GM12801 (cell line): ENCODE measurements around the gene SPRED3.

ENCODE experiments used
- TF ChIP-seq, protein P1 (sequence below): IDR thresholded peaks from one replicate; pipeline ENCODE4 v1.5.1; 2011; ENCODE audit warnings: control low read depth; ENCODE audit not compliant: insufficient read length; ENCODE audit errors: extremely low read depth

SPRED3 gene

GRCh38 chr19:38400361-38400760, 11.9 kb downstream of the SPRED3 start:
- TF ChIP-seq, protein P1, sequence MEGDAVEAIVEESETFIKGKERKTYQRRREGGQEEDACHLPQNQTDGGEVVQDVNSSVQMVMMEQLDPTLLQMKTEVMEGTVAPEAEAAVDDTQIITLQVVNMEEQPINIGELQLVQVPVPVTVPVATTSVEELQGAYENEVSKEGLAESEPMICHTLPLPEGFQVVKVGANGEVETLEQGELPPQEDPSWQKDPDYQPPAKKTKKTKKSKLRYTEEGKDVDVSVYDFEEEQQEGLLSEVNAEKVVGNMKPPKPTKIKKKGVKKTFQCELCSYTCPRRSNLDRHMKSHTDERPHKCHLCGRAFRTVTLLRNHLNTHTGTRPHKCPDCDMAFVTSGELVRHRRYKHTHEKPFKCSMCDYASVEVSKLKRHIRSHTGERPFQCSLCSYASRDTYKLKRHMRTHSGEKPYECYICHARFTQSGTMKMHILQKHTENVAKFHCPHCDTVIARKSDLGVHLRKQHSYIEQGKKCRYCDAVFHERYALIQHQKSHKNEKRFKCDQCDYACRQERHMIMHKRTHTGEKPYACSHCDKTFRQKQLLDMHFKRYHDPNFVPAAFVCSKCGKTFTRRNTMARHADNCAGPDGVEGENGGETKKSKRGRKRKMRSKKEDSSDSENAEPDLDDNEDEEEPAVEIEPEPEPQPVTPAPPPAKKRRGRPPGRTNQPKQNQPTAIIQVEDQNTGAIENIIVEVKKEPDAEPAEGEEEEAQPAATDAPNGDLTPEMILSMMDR, result no peak

- TF ChIP-seq, protein P1, result no peak
Observed at GRCh38 chr19:38401148-38401547, 12.7 kb downstream of the SPRED3 start.

DNA sequence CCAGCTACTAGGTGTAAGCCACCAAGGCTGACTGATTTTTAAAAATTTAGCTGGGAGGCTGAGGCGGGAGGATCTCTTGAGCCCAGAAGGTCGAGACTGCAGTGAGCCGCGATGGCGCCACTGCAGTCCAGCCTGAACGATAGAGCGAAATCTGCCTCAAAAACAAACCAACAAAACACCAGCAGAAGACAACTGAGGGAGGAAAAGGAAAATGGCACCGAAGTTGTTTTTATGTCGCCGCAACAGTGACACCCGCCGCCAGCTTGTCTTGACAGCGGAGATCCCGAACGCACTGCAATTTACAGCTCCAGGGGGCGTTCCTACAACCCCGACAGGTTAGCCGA, 14.1 kb downstream of the SPRED3 start:
- TF ChIP-seq, protein P1, result no peak

DNA sequence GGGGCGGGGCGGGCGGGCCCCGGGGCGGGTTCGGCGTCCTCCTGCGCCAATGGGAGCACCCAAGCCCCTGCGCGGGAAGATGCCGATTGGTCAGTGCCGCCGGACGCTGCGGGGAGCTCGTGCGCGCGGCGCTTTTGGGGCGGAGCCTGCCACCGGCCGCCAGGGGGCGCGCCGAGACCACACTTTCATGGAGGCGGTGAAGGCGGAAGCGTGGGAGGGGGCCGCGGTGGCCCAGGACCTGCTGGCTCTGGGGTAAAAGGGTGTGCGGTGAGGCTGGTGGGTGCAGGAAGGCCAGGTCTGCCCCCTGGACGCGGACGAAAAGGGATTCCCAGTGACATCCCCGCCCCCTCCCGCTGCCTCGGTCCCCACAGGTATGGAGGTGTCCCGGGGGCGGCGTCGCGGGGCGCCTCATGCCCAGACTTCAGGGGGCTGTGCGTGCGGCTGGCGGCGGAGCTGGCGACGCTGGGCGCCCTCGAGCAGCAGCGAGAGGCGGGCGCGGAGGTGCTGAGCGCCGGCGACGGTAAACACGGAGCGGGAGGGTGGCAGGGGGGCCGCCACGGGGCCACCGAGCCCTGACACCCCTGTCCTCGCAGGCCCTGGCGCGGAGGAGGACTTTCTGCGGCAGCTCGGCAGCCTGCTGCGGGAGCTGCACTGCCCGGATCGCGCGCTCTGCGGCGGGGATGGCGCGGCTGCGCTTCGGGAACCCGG, 14.6 kb downstream of the SPRED3 start, which contains the start of gene FAM98C:
FAM98C (plus strand) TSS at position 127 of the 708 bp plus-strand sequence; CDS start at position 188, 61 bp downstream.
- TF ChIP-seq, protein P1, result no peak

DNA sequence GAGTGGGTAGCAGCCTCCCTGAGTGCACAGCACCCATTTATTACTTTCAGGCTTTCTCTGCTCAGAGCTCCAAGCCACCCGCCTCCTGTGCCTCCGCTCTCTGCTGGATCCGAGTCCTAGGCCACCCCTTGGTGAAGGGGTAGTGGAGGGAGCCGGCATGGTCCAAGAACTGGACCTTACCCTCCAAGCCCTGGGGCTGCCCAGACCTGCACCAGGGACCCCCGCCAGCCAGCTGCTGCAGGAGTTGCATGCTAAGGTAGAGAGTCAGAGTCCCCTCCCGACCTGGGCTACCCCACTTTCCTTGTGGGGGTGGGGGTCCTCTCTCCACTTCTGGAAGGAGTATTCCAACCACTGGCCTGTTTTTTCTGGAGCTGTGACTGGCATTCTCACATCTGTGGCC, 16.4 kb downstream of the SPRED3 start:
- TF ChIP-seq, protein P1, result no peak

DNA sequence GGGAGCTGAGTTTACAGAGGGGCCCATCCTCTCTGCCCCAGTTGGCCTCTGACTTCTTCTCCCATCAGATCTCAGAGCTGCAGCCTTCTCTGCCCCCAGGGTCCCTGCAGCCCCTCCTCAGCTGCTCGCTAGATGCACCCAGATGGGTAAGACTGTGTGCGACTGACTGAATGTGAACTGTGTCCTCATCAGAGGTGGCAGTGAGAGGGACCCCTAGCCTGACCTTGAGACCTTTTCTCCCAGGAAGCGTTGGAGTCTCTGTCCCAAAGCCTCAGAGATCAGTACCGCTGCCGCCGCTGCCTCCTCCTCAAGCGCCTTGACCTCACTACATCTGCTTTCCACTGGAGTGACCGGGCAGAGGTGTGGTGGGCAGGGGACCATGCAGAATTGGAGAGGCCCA, 16.8 kb downstream of the SPRED3 start:
- TF ChIP-seq, protein P1, result no peak

- TF ChIP-seq, protein P1, result no peak
Observed at GRCh38 chr19:38409631-38410133, 21.2 kb downstream of the SPRED3 start.
